Stimulated activated CD8-positive, alpha-beta memory T cell treated with anti-CD3 and anti-CD28 coated beads, Interleukin-7, amount 100 ng/mL, for 24 hours (primary cell): ENCODE data around the gene LTBP3.
A peak's percentile ranks its signal among the peaks of the same experiment; 100 is the strongest.
"Not testable (repeated sequence)": the region's sequence is repeated elsewhere in the genome, so short reads cannot be mapped to it uniquely, and the experiment has no call there.

Experiments
- DNase-seq: peaks from one replicate; pipeline ENCODE4 v3.0.0-alpha.2; 2020; ENCODE audit warnings: low read depth

LTBP3 gene

DNA sequence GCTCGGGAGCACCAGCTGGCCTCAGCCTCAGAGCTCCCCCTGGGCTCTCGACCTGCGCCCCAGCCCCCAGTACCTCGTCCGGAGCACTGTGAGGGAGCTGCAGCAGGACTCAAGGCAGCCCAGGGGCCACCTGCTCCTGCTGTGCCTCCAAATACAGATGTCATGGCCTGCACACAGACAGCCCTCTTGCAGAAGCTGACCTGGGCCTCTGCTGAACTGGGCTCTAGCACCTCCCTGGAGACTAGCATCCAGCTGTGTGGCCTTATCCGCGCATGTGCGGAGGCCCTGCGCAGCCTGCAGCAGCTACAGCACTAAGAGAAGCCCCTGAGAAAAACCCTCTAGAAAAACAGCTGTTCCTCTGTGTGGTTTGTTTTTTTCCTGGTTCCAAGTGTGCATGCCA, 13.3 kb upstream of the LTBP3 start:
- no peak for DNase-seq

DNA sequence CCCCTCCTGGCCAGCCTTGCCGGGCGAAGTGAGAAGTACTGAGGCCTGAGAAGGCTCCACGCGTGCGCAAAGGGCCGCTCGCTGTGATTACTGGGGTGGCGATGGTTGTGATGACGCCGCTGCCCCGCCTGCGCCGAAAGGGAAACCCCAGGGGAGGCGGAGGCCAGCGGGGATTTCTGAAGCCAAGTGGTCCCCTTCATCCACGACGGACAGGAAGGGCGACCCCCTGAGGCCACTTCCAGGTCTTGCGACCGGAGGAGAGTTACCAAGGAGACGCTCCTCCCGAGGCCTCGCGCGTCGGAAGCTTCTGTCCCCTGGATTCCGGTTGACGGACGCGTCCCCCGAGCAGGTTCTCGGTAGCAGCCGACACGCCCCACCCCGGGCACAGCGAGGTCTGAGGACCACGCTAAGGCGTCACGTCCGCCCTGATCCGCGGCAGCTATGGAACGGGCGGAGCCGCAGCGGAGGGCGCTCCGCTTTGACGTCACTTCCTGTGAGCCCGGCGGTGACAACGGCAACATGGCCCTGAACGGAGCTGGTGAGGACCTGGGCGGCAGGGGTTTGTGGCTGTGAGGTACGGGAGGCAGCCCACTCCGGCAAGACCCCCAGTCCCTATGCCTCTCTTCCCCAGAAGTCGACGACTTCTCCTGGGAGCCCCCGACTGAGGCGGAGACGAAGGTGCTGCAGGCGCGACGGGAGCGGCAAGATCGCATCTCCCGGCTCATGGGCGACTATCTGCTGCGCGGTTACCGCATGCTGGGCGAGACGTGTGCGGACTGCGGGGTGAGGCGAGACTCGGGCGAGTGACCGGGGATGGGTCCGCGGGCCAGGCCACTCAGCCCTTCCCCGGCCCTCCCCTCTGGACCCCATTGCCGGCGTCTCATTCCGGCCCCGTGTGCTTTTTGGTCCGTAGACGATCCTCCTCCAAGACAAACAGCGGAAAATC, 12.1 kb upstream of the LTBP3 start, which contains the start of gene ZNRD2:
ZNRD2 (plus strand) TSS at position 505 of the 946 bp plus-strand sequence; CDS start at position 520, 15 bp downstream.
- peak; percentile 97 for DNase-seq

DNA sequence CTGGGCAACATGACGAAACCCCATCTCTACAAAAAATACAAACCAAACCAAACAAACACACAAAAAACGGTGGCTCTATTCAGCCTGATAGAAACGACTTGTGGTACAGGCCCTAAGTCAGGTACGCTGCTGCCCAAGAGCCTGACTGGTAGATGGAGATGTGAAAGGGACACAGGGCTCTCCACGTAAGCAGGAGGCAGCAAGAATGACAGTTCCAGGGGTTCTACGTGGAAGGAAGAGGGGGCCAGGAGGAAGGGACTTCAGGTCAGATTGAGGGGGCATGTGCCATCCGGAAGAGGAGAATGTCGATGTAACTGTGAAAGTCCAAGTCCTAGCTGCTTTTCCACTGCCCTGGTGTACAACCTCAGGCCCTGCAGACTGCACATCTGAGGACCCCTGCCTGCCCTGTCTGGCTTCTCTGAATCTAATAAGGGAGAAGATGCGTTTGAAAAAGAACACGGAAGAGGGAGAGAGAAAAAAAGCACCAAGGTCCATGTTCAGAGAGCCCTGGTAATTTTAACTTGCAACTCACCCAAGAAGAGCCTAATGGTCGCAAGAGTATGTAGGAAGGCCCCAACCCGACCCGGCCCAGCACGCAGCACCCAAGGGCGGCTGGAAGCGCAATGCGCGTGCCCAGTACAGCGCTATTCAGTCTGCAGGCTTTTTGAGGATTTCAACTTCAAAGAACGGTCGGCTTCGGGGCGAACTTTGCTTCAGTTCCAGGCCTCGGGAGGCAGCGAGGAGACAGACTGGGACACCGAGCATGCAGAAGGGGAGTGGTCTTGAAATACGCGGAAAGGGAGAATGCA, 11.2 kb upstream of the LTBP3 start:
- no peak for DNase-seq

DNA sequence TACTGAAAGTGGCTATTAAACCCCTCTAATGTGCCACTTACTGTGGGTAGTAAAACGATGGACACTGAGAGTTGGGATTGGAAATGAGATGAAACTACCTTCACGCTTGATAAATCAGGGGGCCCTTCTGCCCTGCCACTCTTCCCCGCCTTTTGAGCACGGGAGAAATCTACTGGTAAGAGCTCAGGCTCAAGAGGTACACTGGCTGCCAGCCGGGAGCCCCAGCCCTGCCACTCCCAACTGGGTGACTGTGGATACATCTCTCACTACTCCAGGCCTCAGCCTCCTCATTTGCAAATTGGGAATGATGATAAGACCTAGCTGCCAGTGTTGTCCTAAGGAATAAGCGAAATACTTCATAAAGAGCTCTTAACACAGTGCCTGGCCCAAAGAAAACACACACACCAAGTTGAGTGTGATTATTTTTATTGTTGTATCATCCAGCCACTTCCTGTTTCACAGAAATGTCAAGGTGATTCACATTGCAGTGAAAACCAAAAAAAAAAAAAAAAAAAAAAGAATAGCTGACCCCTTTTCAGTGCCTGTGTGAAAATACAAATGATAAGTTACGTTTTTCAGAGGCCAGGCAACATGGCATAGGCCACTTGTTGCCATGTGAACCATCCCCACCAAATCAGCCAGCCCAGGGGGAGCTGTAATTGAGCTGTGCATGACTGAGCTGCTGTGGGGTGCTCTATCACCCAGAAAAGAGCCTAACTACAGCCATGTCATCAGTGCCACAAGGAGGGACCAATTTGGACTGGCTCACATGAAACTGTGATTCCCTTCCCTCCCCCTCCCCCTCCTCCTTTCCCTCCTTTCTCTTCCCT, 7.7 kb upstream of the LTBP3 start:
- no peak for DNase-seq

DNA sequence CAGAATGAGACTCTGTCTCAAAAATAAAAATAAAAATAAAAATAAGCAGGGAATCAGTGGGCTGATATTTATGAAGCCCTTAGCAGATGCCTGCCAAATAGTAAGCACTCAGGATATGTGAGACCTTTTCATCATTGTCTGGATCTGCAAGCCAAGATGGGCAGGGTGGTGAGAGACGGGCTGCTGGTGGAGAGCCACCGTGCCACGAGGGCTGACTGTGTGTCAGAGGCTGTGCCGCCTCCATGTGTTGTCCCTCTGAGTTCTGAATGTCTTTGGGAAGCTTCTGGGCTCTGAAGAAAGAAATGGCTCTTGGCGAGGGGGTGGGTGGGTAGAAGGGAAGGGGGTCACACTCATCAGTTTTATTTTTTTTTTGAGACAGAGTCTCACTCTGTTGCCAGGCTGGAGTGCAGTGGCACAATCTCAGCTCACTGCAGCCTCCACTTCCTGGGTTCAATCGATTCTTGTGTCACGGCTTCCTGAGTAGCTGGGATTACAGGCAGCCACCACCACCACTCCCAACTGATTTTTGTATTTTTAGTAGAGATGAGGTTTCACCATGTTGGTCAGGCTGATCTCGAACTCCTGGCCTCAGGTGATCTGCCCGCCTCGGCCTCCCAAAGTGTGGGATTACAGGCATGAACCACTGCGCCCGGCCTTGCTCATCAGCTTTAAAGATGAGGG, 6.9 kb upstream of the LTBP3 start:
- not testable (repeated sequence) for DNase-seq

DNA sequence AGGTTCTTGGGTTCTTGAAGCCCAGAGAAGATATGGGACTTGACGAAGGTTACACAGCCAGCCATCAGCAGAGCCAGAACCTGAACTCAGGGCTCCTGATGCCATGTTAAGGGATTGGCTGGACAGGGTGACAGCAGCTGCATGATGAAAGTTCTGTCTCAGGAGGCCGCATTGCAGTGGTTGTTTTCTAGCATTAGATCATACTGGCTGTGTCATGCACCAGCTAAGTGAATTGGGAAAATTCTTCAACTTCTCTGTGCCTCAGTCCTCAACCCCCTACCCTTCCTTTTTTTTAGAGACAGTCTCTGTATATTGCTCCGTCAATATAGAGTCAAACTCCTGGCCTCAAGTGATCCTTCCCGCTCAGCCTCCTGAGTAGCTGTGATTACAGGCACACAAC, 5.4 kb upstream of the LTBP3 start:
- no peak for DNase-seq

DNA sequence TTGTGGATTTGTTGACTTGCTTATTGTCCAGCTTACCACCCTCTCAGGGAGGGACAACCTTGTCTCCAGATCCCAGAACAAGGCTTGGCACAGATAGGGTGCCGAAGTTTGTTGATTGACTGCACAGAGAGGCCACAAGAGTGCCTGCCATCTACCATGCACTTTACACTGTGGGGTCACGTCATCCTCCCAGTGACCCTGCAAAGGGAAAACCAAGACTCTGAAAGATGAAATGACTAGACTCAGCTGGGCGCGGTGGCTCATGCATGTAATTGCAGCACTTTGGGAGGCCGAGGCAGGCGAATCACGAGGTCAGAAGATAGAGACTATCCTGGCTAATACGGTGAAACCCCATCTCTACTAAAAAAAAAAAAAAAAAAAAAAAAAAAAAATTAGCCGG, 4.6 kb upstream of the LTBP3 start:
- no peak for DNase-seq

DNA sequence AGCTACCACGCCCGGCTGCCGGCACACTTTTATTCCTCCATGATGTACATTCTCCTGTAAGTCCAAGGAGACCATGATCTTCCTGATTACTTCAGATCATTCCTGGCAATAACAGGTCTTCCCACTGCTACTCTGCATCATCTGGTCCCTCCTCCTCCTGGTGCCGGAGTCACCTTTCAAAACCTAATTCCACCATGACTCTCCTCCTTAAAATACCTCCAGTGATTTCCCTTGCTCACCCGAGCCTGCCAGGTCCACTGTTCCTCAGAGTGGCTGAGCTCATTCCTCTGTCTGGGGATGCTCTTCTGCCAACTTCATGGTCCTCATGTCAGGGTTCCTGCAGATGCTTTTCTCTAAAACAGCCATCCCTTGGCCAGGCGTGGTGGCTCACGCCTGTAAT, 3.9 kb upstream of the LTBP3 start:
- no peak for DNase-seq

DNA sequence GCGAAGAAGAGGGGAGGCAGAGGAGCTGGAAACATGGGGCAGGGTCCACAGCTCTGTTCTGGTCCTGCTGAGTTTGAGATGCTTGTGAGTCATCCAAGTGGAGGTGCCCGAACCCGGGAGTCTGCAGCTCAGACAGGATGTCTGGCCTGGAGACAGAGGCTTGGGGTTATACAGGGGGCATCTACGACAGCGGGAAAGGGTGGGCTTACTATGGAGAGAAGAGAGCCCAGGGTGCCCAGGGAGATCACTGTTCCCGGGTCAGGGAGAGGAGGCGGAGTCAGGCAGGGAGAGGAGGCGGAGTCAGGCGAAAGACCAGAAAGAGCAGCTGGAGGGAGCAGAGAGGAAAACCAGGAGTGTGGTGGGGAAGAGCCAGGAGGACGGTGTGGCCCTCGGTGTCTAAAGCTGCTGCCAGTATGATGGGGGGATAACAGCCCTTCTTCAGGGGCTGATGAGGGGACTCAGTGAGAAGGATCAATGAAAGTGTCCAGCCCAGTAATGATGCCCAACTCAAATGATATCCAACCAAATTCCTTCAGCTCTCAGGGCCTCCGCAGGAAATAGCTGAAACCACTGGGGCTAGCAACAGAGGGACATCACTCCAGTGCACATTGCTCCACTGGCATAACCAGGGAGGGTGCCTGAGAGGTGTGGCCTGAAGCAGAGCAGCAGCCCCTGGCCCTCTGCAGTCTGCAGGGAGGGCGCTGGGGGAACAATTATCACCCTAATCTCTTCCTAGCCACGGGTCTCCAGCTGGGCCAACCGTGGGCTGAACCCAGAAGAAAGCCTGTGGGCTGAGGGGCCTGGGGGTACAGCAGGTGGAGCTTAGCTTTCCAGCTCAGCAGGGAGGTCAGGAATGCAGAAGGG, 2.6 kb upstream of the LTBP3 start:
- no peak for DNase-seq

DNA sequence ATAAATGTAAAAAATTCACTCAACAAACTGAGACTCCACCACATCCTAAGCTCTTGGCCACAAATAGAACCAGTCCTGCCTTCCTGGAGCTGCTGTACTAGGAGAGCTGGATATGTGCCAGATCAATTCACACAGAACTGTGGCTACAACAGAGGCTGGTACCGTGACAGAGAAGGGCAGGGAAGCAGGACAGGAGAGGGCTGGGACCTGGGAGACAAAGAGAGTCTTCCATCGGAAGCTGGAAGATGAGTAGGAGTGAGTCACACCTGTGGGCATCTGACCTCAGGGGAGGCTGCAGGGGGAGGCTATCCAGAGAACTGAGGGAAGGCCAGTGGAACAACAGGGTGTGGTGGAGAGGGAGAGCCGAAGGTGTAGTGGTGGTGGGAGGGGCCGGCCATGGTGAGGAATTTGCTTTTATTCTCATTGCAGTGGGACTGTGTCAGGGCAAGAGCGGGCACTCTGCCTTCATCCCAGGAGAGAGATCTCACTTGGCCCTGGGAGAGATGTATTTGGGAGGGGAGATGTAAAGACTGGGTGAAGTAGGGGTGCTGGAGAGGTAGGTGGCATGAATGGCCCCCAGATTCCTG, 1.9 kb upstream of the LTBP3 start:
- no peak for DNase-seq

DNA sequence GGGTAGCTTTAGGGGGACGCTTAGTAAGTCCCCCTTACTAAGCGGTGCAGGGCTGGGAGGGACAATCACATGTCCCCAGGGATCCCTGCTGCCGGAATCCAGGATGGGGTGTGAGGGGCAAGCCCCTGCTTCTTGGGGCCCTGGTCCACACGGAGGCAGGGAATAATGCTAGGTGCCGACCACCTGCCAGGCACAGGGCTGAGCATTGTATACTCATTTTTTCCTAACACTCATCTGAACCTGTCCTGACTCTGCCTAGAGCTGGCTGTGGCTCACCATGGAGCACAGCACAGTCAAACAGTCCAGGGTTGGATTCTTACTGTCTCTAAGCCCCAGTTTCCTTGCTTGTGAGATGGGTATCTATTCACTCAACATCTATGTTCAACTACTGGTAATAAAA, 1.4 kb upstream of the LTBP3 start:
- DNase-seq = no peak

DNA sequence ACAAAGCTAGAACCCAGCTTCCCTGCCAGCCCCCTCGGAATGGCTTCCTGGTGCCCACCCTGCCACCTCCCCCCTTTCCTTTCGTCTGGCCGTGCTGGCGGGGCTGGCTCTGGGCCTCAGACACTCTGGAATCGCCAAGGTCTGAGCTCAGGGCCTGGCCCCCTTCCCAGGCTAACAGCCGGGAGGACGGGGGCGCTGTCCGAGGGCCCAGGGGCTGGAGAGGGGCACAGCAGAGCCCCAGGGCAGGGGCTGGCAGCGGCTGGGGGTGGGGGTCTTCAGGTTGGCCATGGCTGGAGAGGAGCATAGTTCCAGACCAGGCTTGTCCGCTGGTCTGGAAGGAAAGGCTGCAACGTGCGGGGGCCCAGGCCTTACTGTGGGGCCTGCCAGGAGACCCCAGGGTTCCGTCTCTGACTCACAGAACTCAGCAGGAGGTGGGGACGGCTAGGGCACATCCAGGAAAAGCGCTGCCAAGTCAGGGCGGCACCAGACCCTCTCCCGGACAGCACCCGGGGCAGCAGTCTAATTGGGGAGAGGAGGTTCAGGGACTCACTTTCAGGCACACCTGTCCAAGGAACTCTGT, 861 bp upstream of the LTBP3 start:
- no peak for DNase-seq

DNA sequence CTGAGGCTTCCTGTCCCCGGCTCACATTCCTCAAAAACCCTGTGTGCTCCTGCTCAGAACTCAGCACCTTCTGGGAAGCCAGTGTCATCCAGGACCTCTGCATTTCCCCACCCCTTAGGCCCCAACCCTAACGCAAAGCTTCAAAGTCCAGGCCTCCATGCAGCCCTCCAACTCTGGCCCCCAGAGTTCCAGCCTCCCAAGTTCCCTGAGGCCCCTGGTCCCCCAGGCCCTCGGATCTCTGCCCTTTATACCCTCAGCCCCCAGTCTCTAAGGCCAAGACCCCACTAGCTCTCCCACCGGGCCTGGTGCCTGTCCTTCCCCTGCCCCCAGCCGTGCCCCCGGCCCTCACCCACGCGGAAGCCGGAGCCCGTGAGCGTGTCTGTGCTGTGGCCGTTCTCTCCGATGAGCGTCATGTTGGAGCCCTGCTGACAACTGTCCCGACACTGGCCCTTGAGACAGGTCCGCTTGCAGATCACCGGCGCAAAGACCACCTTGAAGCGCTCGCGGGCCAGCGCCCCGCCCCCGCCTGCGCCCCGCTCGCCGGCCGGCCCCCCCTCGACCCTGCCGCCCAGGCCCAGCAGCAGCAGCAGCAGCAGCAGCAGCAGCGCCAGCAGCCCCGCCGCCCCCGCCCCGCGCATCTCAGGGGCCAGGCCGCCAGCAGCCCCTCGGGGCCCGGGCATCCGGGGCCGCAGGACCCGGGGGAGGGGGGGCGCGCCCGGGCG, 718 bp downstream of the LTBP3 start:
- DNase-seq = no peak

DNA sequence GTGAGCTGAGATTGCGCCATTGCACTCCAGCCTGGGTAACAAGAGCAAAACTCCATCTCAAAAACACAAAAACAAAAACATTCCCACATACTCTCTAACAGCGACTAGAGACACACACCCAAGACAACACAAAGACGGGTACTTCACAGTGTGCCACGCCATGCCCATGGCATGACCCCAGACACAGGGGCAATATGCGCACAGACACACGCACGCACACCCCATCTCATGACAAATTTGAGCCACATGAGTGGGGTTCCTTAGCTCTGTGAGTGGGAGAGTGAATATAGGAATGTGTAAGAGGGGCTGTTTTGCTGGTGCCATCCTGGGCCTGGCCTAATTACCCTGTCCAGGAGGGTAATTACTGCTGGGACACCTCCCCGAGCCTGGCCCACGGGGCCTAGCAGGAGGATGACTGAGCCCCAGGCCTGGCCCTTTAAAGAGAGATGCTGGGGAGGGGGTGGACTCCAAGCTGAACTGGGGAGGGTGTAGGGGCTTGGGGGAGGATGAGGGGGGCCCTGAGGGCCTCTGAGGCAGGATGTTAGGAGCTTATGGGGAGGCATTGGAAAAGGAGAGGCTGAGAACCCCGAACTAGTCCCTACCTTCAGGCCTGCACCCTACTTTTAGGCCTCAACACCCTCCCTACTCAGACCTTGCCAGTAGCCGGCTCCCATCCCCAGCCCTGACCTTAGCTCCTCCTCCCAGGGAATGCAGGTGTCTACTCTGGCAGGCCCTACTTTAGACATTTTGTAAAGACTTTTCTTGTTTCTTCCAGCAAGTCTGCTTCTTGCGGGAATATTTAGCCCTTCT, 1.5 kb downstream of the LTBP3 start:
- no peak for DNase-seq

DNA sequence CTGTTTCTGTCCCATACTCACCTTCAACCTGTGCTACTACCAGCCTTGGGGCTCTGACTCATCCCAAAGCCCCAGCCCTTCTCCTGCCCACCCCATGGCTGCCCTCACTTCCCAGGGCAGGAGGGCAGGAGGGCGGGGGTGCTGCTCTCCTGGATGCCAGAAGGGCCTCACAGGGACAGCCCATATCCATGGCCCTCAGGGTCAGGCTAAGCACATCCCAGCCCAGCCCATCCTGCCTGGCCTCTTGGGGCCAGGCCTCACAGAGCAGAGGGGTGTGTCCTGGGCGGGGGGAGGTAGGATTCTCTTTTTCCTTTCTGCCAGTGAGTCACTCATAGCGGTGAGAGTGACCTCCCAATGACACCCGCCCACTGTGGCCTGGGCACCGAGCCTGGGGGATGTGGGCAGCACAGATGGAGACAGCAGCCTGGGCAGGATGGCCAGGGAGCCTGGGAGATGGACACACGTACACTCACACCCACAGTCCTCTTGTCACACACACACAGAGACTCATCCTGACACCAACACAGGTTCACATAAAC, 2.4 kb downstream of the LTBP3 start:
- no peak for DNase-seq

DNA sequence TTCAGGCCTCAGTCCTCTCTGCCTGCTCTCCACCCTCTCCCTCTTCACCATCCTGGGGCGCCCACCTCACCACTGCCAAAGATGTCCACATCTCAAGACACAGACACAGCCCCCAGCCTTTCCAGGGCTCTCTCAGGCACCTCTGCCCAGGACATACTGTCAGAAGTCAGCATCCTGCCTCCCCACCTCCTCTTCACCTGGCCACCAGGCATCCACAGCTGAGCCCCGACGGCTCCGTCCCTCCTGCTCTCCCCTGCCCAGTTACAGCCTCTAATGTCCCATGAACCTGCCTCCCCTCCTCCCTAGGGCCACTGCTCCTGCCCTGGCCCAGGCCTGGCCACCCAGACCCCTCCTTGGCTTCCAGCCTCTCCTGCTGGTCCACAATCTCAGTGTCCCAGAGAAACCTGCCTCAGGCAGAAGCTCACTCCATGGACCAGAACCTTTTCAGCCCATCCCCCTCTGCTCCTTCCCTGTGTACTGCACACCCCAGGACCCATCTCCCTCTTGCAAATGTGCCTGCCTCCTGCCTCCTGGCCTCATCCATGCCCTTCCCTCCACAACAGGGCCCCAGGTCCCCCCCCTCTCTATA, 3.2 kb downstream of the LTBP3 start:
- DNase-seq = no peak

DNA sequence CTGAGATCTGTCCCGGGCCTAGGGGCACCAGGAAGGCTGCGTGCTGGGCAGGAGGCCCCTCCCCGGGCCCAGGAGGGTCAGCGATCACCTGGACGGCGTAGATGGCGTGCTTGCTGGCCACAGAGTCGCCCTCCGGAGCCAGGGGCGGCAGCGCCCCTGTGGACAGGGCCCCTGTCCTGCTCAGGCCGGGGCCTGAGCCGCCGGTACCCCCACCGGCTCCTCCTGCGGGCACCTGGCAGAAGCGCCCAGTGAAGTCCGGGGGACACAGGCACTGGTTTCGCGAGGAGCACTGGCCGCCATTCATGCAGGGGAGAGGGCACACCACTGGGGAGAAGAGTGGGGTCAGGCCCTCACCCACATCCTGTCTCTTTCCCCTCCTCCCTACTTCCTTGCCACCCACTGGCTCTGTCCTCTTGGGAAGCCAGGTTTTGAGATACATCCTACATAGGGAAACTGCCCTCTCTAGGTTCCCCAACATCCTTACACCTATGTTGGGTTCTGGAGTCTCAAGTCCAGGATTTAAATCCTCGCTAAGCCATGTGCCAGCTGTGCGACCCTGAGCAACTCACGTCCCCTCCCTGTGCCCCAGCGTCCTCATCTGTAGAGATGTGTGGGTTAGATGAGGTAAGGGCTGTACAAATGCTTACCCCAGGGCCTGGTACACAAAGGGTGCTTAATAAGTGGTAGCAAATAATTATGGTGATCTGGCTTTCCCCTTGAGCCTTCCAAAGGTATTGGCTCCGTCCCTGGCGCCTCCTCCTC, 3.9 kb downstream of the LTBP3 start:
- no peak for DNase-seq
